ENCODE results near the gene TLR2. TPM values are rescaled to one million over a fixed set of nuclear protein-coding genes. Genes with fewer than 3 reads are reported as not detected.

Gene TLR2
- total and polyA plus RNA-seq, 10 of the 15 experiments (the other 5 are each of a cell fraction or from before 2014, with no cell fraction given) = under 0.01 to 0.19 (median 0.06) TPM; not detected in 4

- Histone ChIP-seq H4K20me1 (ENCODE audit: control insufficient read depth, insufficient read depth) (no peaks in the 10 kb centered on the region), H3K79me2 (ENCODE audit: control insufficient read depth, insufficient read depth, low read length) (no peaks in the 10 kb centered on the region), H3K9ac (ENCODE audit: control insufficient read depth, insufficient read depth, low read length) (no peak overlapping the region), H3K27me3 (replicated peaks in 1 of 2; ENCODE audit: control insufficient read depth in 2 of 2, insufficient read depth in 2 of 2, low read length in 1 of 2) (no peaks in the 10 kb centered on the region), H3K36me3 (ENCODE audit: control insufficient read depth in 2 of 2, insufficient read depth in 2 of 2, low read length in 1 of 2) (no peaks in the 10 kb centered on the region), H3K9me3 (replicated peaks; ENCODE audit: control insufficient read depth, insufficient read depth, low read length) (no peaks in the 10 kb centered on the region; the same call in 2 of the 3 replicates), H3K27ac (ENCODE audit: control insufficient read depth, insufficient read depth) (no peak overlapping the region), H3K4me2 (ENCODE audit: control insufficient read depth, insufficient read depth) (no peak overlapping the region), H3K4me3 (no peak overlapping the region), H3K4me1 (ENCODE audit: control insufficient read depth, insufficient read depth, low read length) (peaks cover 6% of the 10 kb centered on the region; the same call in 1 of the 2 replicates), H2AFZ (ENCODE audit: control insufficient read depth, low read depth, low read length) (no peak overlapping the region)
- DNase-seq (ENCODE audit: low read depth, low spot score) (no peak), FAIRE-seq (no peak), ATAC-seq (no peak)
- ChIA-PET CTCF (interaction anchor here (0.9 to 2.1 kb wide), 4 partner anchors 39 to 562 kb away, joined by 3 to 9 read pairs (median 5); no protein-coding TSS in a partner anchor), SMC1A (ENCODE audit: uncharacterized antibody, unreplicated experiment) (interaction anchor here (0.6 to 1.2 kb wide), 3 partner anchors 31 to 304 kb away, joined by 3 to 4 read pairs (median 3); no protein-coding TSS in a partner anchor), POLR2A (no interaction called here), RAD21 (ENCODE audit: unreplicated experiment) (interaction anchor here (1.0 to 3.7 kb wide), 2 partner anchors 104 to 304 kb away, joined by 3 to 23 read pairs; no protein-coding TSS in a partner anchor)
- TF ChIP-seq EZH2 (IDR thresholded peaks at IDR 0.05; ENCODE audit: borderline replicate concordance, control insufficient read depth, low read depth, low read length) (no peak), CHD4 (IDR thresholded peaks at IDR 0.05) (no peak), MTA3 (IDR thresholded peaks at IDR 0.05; ENCODE audit: borderline replicate concordance, low read length) (no peak), RB1 (IDR thresholded peaks at IDR 0.05; ENCODE audit: borderline replicate concordance) (no peak), BACH1 (IDR thresholded peaks at IDR 0.05; ENCODE audit: borderline replicate concordance) (no peak), EP300 (IDR thresholded peaks at IDR 0.05; ENCODE audit: borderline replicate concordance in 1 of 2, control insufficient read depth in 1 of 2, low read depth in 2 of 2, low read length in 2 of 2) (no peak), JUND (IDR thresholded peaks at IDR 0.05; ENCODE audit: low read depth, low read length) (no peak), ZNF24 (IDR thresholded peaks at IDR 0.05) (no peak), SIN3A (IDR thresholded peaks at IDR 0.05; ENCODE audit: low read depth, low read length) (no peak), ZBED1 (IDR thresholded peaks at IDR 0.05; ENCODE audit: borderline replicate concordance) (no peak), STAT3 (IDR thresholded peaks at IDR 0.05; ENCODE audit: low read depth, low read length) (no peak), TAF1 (IDR thresholded peaks at IDR 0.05; ENCODE audit: borderline replicate concordance, low read depth, low read length) (no peak)
- intact Hi-C loops (cut with micrococcal nuclease; ENCODE audit: unreplicated experiment) = loop anchor here (5.0 kb wide), 2 partner anchors 424 to 559 kb away; no protein-coding TSS in a partner anchor
- WGBS (ENCODE audit: insufficient coverage, insufficient replicate concordance, low lambda C conversion rate, missing lambda C conversion rate) = 74% methylated on average over 1 of the region's 1 CpG
- BruUV-seq (replicated peaks) = no TSS peak
- in situ Hi-C loops (cut with MboI) = loop anchor here (10.0 kb wide), 1 partner anchor 501 kb away; no protein-coding TSS in a partner anchor
Measured at GRCh38 chr4:153646261-153646660, 37.8 kb upstream of the TLR2 start.

Measured in GM12878 (cell line).